Measurements from ENCODE around the gene GSTK1.

The GSTK1 gene

DNA sequence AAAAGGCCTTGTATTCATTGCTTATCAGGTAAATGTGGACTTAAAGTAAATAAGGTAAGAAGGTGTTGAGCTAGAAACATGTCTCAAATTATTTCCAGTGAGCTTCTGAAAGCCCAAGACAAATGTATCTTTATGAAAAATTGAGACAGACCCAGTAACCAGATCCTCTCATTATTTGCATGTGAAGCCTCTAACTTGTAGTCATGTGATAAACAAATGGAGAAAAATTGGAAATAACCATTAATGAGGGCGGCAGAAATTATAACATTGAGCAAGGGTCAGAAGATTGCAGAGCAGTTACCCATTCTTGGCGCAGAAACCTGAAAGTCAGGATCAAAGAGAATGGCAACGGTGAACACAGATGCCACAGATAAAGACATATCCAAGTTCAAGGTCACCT is 41.5 kb upstream of the GSTK1 start, which contains the start of gene TAS2R40:
TSS of gene TAS2R40 (plus strand) at position 301 of the 400 bp plus-strand sequence. CDS start at position 343, 42 bp downstream.
- no peak within 1 kb of the TSS for H3K4me3 ChIP-seq (ENCODE audit: insufficient read length, low read depth)

DNA sequence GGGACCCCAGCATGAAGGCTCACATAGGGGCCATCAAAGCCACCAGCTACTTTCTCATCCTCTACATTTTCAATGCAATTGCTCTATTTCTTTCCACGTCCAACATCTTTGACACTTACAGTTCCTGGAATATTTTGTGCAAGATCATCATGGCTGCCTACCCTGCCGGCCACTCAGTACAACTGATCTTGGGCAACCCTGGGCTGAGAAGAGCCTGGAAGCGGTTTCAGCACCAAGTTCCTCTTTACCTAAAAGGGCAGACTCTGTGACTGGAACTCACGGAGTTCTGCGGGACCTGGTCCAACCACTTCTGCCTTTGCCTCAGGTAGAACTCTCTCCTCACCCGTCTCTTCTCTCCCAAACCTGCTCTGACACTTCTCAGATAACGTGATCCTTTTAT is 40.5 kb upstream of the GSTK1 start:
- TF ChIP-seq SUZ12 (IDR thresholded peaks at IDR 0.05; ENCODE audit: extremely low read depth, insufficient read depth, insufficient read length), result no peak
- TF ChIP-seq YY1 (IDR thresholded peaks at IDR 0.05; ENCODE audit: insufficient read depth, insufficient read length), result no peak
- TF ChIP-seq ZNF274 (IDR thresholded peaks at IDR 0.05; ENCODE audit: low read depth, low read length), result no peak
- Histone ChIP-seq H3K9me3 (ENCODE audit: insufficient read depth, low read length) (no peaks in the 10 kb centered on the region), H3K27me3 (ENCODE audit: insufficient read depth, insufficient read length) (no peaks in the 10 kb centered on the region), H3K4me1 (ENCODE audit: insufficient read depth, insufficient read length) (no peaks in the 10 kb centered on the region), H3K36me3 (ENCODE audit: insufficient read depth, insufficient read length, low read length) (no peaks in the 10 kb centered on the region), H3K9ac (ENCODE audit: insufficient read length, low read depth) (no peak overlapping the region), H3K4me3 (ENCODE audit: insufficient read length, low read depth) (no peak overlapping the region)
- DNase-seq (ENCODE audit: low read depth, low spot score), result no peak

More for the DNA sequence above, 41.5 kb upstream of the GSTK1 start, which contains the start of gene TAS2R40:
- no peak for TF ChIP-seq YY1 (IDR thresholded peaks at IDR 0.05; ENCODE audit: insufficient read depth, insufficient read length)
- TF ChIP-seq SUZ12 (IDR thresholded peaks at IDR 0.05; ENCODE audit: extremely low read depth, insufficient read depth, insufficient read length), result no peak
- TF ChIP-seq ZNF274 (IDR thresholded peaks at IDR 0.05; ENCODE audit: low read depth, low read length), result no peak
- DNase-seq (ENCODE audit: low read depth, low spot score), result no peak
- no peaks in the 10 kb centered on the region for H3K36me3 ChIP-seq (ENCODE audit: insufficient read depth, insufficient read length, low read length)
- no peaks in the 10 kb centered on the region for H3K27me3 ChIP-seq (ENCODE audit: insufficient read depth, insufficient read length)
- no peak within 1 kb of the TSS for H3K9ac ChIP-seq (ENCODE audit: insufficient read length, low read depth)
- H3K4me1 ChIP-seq (ENCODE audit: insufficient read depth, insufficient read length), result no peaks in the 10 kb centered on the region
- H3K9me3 ChIP-seq (ENCODE audit: insufficient read depth, low read length), result no peaks in the 10 kb centered on the region

DNA sequence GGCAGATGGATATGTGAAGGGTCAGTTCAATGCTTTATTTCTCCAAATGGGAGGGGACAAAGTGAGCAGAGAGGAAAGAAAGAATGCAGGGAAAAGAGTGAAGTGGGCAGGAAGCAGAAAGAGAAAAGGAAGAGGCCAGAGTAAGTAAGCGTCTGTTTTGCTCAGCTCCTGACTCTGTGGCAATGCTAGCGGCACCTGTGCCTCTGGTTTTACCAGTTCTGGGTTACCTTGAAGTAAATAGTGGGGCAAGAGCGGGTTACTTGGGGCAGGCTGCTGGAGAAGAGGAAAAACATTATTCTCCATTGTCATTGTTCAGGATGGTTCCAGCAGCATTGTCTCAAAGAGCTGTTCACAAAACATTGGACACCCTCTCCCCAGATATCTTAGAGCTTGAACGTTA is 39.5 kb upstream of the GSTK1 start:
- H3K4me1 ChIP-seq (ENCODE audit: insufficient read depth, insufficient read length), result no peaks in the 10 kb centered on the region
- H3K9ac ChIP-seq (ENCODE audit: insufficient read length, low read depth), result no peak overlapping the region
- no peaks in the 10 kb centered on the region for H3K36me3 ChIP-seq (ENCODE audit: insufficient read depth, insufficient read length, low read length)
- no peak overlapping the region for H3K4me3 ChIP-seq (ENCODE audit: insufficient read length, low read depth)
- TF ChIP-seq YY1 (IDR thresholded peaks at IDR 0.05; ENCODE audit: insufficient read depth, insufficient read length), result no peak
- TF ChIP-seq ZNF274 (IDR thresholded peaks at IDR 0.05; ENCODE audit: low read depth, low read length), result no peak
- no peak for TF ChIP-seq SUZ12 (IDR thresholded peaks at IDR 0.05; ENCODE audit: extremely low read depth, insufficient read depth, insufficient read length)
- no peaks in the 10 kb centered on the region for H3K9me3 ChIP-seq (ENCODE audit: insufficient read depth, low read length)
- no peak for DNase-seq (ENCODE audit: low read depth, low spot score)
- no peaks in the 10 kb centered on the region for H3K27me3 ChIP-seq (ENCODE audit: insufficient read depth, insufficient read length)

DNA sequence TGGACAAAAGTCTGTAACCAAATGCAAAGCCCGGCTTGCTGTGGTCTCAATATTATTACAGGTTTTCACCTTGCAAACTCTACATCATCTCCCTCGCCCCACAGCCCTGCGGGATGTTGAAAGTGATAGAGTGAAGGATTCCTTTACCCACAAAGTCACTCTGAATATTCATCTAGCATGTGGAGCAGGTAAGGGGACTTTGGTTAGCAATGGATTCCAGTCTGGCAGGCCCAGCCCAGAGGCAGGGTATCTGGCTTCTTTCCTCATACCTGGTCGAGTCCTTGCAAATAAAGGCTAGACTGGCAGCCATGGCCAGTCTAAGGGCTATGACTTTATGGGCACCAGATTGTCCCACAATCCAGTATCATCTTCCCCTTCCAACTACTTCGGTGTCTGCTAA is 38.2 kb upstream of the GSTK1 start:
- no peak for DNase-seq (ENCODE audit: low read depth, low spot score)
- Histone ChIP-seq H3K27me3 (ENCODE audit: insufficient read depth, insufficient read length) (no peaks in the 10 kb centered on the region), H3K36me3 (ENCODE audit: insufficient read depth, insufficient read length, low read length) (no peaks in the 10 kb centered on the region), H3K9ac (ENCODE audit: insufficient read length, low read depth) (no peak overlapping the region), H3K4me1 (ENCODE audit: insufficient read depth, insufficient read length) (no peaks in the 10 kb centered on the region), H3K4me3 (ENCODE audit: insufficient read length, low read depth) (no peak overlapping the region), H3K9me3 (ENCODE audit: insufficient read depth, low read length) (no peaks in the 10 kb centered on the region)
- TF ChIP-seq YY1 (IDR thresholded peaks at IDR 0.05; ENCODE audit: insufficient read depth, insufficient read length), result no peak
- TF ChIP-seq ZNF274 (IDR thresholded peaks at IDR 0.05; ENCODE audit: low read depth, low read length), result no peak
- no peak for TF ChIP-seq SUZ12 (IDR thresholded peaks at IDR 0.05; ENCODE audit: extremely low read depth, insufficient read depth, insufficient read length)

DNA sequence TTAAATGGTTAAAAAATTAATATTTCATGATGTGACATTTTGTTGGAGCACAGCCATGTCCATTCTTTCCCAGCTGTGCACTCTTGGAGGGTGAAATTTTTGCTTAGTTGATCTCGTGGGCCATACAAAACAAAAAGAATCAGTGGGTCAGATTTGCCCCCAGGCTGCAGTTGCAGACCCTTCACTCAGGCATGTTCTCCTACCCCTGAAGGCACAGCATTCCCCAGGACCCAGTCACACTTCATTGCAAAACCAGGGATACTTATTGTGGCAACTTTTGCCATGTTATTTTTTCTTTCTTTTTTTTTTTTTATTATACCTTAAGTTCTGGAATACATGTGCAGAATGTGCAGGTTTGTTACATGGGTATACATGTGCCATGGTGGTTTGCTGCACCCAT is 35.4 kb upstream of the GSTK1 start:
- Histone ChIP-seq H3K9ac (ENCODE audit: insufficient read length, low read depth) (no peak overlapping the region), H3K36me3 (ENCODE audit: insufficient read depth, insufficient read length, low read length) (no peaks in the 10 kb centered on the region), H3K27me3 (ENCODE audit: insufficient read depth, insufficient read length) (no peaks in the 10 kb centered on the region), H3K9me3 (ENCODE audit: insufficient read depth, low read length) (no peaks in the 10 kb centered on the region), H3K4me3 (ENCODE audit: insufficient read length, low read depth) (no peak overlapping the region), H3K4me1 (ENCODE audit: insufficient read depth, insufficient read length) (no peaks in the 10 kb centered on the region)
- DNase-seq (ENCODE audit: low read depth, low spot score), result no peak
- TF ChIP-seq SUZ12 (IDR thresholded peaks at IDR 0.05; ENCODE audit: extremely low read depth, insufficient read depth, insufficient read length), result no peak

DNA sequence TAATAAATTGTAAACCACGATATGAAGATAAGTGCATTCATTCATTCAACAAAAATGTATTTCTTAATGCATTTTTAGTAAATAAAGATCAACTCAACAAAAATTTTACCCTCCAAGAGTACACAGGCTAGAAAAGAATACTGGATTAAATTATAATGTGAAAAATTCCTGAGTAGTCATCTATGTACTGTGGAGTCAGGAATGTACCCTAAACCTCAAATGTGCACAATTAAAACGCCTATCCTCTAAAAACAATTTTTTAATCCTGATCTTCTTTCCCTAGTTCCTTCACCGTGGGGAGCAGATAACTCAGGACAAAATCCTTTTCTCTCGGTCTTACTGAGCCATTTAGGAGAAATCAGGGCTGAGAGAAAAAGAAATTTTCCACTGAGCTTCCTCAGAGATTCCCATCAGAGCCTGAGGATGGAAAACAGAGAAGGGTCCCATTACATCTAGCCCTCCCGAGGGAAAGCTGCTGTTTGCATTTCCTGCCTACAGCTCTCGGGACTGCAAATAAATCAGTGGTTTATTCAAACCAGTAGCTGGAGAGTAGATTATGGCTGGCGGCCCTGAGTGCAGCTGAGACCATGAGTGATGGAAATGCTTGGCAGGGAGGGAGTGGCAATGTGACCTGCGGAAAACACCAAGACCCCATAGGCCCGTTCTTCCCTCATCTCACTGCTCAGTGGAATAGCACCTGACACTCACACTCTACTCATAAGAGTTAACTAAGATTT is 34.0 kb upstream of the GSTK1 start:
- H3K27me3 ChIP-seq (ENCODE audit: insufficient read depth, insufficient read length), result no peaks in the 10 kb centered on the region
- H3K9me3 ChIP-seq (ENCODE audit: insufficient read depth, low read length), result no peaks in the 10 kb centered on the region
- TF ChIP-seq ZNF274 (IDR thresholded peaks at IDR 0.05; ENCODE audit: low read depth, low read length) (no peak), YY1 (IDR thresholded peaks at IDR 0.05; ENCODE audit: insufficient read depth, insufficient read length) (no peak), SUZ12 (IDR thresholded peaks at IDR 0.05; ENCODE audit: extremely low read depth, insufficient read depth, insufficient read length) (no peak)
- H3K4me1 ChIP-seq (ENCODE audit: insufficient read depth, insufficient read length), result no peaks in the 10 kb centered on the region
- H3K4me3 ChIP-seq (ENCODE audit: insufficient read length, low read depth), result no peak overlapping the region
- no peak overlapping the region for H3K9ac ChIP-seq (ENCODE audit: insufficient read length, low read depth)
- peak; percentile 18 for DNase-seq (ENCODE audit: low read depth, low spot score)
- no peaks in the 10 kb centered on the region for H3K36me3 ChIP-seq (ENCODE audit: insufficient read depth, insufficient read length, low read length)

DNA sequence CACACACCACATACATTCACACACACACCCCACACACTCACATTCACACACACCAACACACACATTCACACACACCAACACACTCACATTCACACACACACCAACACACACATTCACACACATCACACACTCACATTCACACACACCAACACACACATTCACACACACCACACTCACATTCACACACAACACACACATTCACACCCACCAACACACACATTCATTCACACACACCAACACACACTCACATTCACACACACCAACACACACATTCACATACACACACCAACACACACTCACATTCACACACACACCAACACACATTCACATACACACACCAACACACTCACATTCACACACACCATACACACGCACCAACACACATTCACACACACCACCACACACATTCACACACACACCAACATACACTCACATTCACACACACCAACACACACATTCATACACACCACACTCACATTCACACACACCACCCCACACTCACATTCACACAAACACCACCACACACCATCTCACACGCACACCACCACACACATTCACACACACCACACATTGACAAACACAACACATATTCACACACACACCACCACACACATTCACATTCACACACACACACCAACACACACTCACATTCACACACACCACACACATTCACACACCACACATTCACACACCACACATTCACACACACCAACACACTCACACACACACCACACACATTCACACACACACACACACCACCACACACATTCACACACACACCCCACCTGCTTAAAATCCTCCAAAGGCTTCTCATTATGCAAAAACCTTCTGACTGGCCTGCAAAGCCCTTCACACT is 32.4 kb upstream of the GSTK1 start:
- no peak overlapping the region for H3K9ac ChIP-seq (ENCODE audit: insufficient read length, low read depth)
- TF ChIP-seq SUZ12 (IDR thresholded peaks at IDR 0.05; ENCODE audit: extremely low read depth, insufficient read depth, insufficient read length) (no peak), YY1 (IDR thresholded peaks at IDR 0.05; ENCODE audit: insufficient read depth, insufficient read length) (no peak), ZNF274 (IDR thresholded peaks at IDR 0.05; ENCODE audit: low read depth, low read length) (no peak)

More for the DNA sequence above, 32.4 kb upstream of the GSTK1 start:
- no peak for DNase-seq (ENCODE audit: low read depth, low spot score)
- Histone ChIP-seq H3K4me3 (ENCODE audit: insufficient read length, low read depth) (no peak overlapping the region), H3K9me3 (ENCODE audit: insufficient read depth, low read length) (peaks cover 5% of the 10 kb centered on the region), H3K36me3 (ENCODE audit: insufficient read depth, insufficient read length, low read length) (no peaks in the 10 kb centered on the region), H3K4me1 (ENCODE audit: insufficient read depth, insufficient read length) (no peaks in the 10 kb centered on the region), H3K27me3 (ENCODE audit: insufficient read depth, insufficient read length) (no peaks in the 10 kb centered on the region)
